ENCODE measurements around the gene BTRC. TPM values are rescaled to one million over a fixed set of nuclear protein-coding genes. Genes with fewer than 3 reads are reported as not detected.

Gene BTRC
- total RNA-seq, 1 donor from 2014 or later = 13.7 TPM

DNA sequence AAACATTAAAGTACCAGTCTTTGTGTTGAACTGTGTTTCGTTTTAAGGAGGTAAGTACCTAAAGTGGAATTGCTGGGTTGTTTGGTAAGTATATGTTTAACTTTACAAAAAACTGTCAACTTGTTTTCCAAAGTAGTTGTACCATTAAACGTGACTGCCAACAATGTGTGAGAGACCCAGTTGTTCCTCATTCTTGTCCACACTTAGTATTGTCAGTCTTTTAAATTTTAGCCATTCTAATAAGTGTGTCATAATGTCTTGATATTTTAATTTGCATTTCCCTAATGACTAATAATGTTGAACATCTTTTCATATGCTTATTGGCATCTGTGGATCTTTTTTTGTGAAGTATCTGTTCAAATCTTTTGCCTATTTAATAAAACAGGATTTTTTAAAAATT is 159.8 kb downstream of the BTRC start:
- intact Hi-C loops (cut with micrococcal nuclease) = no loop called here

DNA sequence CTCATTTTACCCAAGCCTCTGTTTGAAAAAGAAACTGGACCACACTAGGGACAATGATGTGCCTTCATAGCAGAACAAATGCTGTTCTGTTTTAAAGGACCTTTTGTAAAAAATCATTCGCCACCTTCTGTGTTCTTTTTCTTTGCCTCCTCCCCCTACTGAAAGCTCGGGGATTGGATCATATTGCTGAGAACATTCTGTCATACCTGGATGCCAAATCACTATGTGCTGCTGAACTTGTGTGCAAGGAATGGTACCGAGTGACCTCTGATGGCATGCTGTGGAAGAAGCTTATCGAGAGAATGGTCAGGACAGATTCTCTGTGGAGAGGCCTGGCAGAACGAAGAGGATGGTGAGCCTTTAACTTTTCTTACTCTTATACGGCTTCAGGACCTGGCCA is 171.9 kb downstream of the BTRC start:
- intact Hi-C loops (cut with micrococcal nuclease) = no loop called here

DNA sequence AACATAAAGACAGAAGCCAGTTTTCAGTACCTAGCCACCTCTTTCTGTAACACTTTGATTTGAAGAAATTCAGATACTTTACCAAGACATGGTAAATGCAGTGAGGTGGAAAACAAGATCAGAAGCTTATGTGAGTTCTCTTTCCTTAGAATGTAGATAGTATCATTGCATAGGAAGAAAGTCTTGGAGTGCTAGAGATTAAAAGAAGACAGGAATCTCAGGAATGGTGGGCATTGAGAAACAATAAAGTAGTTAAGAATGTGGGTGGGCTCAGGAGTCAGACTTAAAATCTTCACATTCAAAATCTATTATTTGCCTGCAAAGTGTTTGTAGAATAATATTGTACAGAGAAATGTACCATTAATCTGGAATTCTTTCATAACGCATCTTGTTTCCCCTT is 175.2 kb downstream of the BTRC start:
- intact Hi-C loops (cut with micrococcal nuclease) = no loop called here

DNA sequence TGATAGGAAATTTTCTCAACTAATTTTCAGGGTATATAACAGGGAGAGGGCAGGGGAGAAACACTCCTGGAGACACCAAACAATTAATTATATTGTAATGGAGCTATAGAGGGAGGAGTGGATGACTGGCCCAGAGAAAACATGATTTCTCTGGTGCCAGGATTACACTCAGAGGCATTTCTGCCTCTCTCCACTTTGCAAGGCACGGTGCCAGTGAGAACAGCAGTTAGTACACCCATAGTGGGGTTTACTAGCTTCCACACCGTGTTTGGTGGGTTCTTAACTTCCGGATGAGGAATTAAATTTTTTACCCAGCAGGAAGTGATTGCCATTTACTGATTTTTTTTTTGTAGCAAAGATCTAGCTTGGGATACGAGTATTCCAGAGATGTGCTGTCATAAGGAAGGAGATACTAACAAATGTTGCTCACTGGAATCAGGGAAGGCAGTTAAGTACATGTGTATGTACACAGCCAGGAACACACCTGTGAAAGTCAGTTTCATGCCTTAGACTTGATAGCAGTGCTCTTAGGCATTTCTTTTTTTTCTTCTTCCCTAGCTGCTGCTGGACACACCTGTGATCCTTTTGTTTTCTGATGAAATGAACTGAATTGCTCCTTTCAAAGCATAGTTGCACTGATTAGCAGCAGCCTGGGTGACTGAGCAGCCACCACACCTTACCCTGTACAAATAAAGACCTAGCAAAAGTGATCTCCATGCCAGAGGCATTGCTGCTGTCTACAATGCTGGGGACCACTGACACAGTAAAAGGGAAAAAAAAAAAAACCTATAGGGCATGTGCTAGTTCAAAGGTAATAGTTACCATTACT is 176.0 kb downstream of the BTRC start:
- intact Hi-C loops (cut with micrococcal nuclease) = no loop called here

DNA sequence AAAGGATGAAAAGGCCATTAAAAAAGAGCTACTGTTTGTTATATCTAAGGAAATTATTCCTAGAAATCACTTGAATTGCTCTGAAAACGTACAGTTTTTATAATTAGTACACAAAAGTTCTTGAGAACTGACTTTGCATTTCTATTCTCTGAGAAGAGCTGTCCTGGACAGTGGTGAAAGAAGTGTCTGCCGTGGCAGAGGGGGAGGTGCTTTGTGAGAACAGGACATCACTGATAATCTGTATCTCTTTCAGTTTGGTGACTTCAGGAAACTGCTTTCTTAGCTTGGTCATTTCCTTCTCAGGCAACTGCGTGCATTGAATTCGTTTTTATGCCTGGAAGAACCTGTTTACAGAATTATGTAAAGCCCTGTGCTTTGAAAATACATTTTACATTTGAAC is 182.0 kb downstream of the BTRC start:
- intact Hi-C loops (cut with micrococcal nuclease) = loop anchor here (2.0 kb wide), 1 partner anchor 35 kb away; no protein-coding TSS in a partner anchor

DNA sequence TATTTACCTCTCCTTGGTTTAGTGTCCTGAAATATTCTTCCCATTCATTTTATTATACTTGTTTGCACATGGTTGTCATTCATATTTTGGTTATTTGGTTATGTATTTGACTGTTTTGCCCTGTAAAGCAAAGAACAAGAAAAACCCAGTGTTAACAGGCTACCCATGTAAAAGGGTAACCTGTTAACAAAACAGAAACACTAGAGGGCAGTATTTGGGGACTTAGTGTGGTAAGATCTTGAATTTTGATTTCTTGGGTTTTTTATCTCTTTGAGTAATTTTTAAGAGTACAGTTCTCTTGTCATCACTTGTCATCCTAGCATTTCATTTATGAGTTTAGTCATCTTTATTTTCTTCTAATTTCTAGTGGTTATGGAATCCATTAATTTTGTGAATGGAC is 182.8 kb downstream of the BTRC start:
- intact Hi-C loops (cut with micrococcal nuclease) = loop anchor here (2.0 kb wide), 1 partner anchor 34 kb away; no protein-coding TSS in a partner anchor

DNA sequence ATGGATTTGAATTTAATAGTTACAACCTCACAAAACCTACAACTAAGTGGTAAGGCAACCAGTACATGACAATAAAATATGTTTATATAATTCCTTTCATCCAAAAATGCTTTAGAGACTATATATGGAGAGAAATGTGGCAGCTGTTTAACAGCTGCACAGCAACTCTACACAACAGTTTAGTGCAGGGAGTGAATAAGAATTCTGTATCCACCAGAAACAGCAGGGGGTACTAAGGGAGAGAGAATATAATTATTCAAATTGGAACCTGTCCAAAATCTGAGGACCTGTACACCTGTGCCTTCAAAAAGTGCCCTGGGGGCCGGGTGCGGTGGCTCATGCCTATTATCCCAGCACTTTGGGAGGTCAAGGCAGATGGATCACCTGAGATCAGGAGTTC is 184.5 kb downstream of the BTRC start:
- intact Hi-C loops (cut with micrococcal nuclease) = no loop called here

DNA sequence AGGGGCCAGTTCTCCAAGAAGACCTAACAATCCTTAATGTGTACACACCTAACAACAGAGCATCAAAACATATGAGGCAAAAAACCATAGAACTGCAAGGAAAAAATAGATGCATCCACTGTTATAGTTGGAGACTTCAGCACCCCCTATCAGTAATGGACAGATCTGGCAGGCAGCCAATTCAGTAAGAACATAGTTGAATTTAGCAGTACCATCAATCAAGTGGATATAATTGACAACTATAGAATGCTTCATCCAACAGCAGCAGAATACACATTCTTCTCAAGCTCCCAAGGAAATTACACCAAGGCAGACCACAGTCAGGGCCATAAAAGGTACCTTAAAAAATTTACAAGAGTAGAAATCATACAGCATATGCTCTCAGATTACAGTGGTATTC is 191.9 kb downstream of the BTRC start:
- intact Hi-C loops (cut with micrococcal nuclease) = no loop called here

DNA sequence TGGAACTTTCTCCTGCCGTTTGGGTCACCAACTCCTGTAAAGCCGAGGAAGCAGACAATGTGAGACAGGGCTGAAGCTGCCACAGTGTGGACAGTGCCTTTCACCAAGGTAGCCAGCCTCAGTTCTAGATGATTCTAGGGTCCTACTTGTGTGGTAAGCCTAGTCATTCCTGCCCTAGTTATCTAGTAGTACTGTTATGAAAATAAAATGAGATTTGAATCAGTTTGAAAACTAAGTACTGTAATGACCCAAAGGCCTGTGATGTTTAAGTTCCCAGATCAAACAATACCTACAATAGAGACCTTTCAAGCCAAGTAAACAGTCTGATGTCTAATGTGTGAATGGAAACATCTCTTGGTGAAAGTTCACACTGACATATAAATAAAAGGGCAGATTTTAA is 197.0 kb downstream of the BTRC start:
- intact Hi-C loops (cut with micrococcal nuclease) = no loop called here

DNA sequence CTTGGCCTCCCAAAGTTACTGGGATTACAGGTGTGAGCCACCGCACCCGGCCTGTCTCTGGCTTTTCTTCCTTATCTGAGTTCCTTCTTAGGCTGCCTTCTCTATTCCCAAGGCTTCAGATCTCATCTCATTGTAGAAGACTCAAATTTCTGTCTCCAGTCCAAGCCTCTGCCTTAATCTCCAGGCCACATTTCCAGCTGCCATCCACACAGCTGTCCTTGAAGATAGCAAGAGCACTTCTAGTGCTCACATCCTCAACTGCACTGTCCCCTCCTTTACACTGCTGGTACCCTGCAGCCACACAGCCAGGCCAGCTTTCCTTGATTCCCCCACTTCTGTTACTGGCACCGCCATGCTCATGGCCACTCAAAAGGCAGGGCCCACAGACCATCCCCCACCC is 198.5 kb downstream of the BTRC start:
- intact Hi-C loops (cut with micrococcal nuclease) = no loop called here

DNA sequence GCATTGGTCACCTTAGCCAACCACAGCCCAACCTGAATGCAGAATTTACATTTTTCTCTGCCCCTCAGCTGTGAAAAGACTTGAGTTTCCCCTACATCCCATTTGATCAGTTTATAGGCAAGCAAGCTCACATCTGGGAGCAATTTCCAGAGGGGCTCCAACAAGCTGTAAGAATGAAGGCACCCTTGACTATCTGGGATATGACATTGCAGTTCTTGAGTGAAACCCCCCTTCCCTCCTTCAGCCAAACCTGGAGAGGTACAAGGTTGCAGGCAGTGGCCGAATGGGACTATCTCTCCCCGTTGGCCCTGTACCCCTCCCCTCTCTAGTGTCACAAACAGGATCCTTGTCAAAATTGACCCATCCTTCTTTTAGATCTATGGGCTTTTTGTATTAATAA is 203.6 kb downstream of the BTRC start:
- intact Hi-C loops (cut with micrococcal nuclease) = no loop called here

DNA sequence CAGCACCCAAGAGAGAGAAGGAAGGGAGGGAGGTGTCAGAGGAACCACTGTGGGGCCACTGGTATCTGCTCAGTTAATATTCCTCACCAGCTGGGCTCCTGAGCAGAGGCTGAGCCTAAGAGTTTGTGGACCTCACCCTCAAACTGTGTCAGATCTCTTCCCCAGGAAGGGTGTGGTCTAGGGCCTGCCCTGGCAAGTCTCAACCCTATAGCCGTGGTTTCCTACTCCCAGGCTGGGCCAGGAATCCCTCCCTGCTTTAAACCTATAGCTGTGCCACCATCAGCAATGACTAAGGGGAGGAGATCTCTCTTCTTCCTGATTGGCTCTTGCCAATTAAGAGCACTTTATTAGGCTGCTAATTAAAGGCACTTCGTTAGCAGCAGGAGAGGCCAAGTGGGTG is 204.2 kb downstream of the BTRC start:
- intact Hi-C loops (cut with micrococcal nuclease) = no loop called here

DNA sequence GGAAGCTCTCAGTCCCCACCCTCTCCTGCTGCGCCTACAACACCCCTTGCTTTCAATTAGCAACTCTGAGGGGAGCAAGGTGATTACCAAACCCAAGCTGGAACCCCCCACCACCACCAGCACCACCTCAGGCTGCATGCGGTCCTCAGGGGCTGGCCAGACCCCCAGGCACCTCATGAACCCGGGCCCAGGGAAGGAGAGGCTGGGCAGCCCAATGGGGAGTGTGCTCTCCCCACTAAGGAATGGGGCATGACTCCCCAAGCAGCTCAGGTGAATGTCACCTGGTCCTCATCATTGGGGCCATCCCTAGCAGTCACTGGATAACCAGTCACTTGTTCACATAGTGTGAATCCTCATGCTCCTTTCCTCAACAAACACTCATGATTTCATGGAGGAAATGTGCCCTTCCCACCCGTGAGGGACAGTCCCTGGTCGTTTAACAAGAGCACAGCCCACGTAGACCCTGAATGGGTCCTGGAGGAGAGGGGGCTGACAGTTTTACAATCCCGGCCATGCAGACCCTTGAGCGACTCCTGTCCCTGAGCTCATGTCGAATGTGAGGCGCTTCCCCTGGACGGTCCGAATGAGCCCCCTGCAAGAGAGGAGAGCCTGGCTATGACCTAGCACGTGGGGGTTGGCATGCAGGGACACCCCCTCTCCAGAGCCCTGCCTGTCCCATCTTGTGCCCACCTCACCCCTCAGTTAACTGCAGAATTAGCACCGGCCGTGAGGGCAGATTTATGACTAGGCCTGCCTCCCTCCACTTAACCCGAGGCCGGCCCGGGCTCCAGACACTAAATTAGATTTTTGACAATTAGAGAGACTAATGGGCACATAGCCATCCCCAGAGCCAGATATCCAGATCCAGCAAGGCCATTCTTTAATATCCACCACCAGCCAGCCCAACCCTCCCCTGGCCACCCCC is 205.0 kb downstream of the BTRC start:
- intact Hi-C loops (cut with micrococcal nuclease) = no loop called here

DNA sequence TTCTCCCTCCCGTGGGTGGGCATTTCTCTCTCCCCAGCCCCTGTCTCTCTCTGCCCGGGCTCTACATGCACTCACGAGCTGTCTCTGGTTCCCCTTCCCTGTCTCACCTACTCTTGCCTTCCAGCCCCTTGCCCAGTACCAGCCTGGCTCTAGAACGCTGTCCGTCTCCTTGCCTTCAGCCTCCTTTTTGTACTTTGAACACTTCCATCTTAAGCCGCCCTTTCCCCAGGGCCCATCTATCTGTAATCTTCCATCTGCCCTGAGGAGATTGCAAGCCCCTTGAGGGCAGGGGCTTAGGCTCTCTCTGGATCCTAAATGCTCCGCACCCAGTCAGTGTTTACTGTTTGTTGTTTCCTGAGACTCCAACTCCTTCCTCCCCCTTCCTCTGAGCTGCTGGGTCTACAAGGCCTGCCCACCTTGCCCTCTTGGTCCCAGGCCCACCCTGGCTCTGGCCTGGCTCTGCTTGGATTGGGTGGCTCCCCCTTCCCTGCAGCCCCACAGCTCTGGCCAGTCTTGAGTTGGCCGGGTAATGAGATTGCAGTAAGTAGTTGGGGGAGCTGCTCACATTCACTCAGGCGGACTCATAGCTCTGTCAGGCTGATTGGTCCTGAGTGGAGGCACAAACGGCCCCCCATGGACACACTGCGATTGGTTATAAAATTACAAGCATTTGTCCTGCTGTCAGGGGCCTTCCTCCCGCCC is 205.8 kb downstream of the BTRC start:
- intact Hi-C loops (cut with micrococcal nuclease) = no loop called here

DNA sequence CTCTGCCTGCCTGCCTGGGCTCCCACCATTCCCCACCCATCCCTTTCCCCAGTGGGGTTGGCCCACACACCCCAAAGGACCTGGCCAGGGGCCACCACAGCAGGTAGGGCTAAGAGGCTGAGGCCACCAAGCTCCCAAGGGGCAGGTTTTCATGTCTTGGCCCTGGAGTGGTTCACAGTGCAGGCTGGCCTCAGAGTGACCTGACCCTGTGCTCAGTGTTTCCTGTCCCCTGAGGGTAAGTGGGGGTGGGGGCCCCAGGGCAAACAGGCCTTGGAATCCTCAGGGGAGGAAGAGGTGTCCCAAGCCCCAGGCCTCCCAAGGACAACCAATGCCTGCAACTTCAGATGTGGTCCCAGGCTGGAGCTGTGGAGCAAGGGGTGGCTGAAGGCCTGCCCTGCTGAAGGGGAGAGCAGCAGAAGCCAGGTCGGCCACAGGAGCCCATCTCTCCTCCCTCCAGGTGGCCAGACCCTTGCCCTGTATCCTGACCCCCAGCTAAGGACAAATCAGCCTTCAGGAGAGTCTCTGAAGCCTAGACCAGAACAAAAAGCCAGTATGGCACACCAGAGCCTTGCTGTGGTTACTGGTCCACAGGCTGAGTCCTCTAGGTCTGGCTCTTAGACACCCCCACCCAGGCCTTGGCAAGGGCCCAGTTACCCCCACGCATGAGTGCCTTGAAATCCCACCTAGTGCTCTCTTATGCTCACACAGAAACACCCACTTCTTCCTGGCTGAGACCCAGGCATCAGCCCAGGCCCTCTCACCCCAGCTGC is 206.5 kb downstream of the BTRC start:
- intact Hi-C loops (cut with micrococcal nuclease) = no loop called here

DNA sequence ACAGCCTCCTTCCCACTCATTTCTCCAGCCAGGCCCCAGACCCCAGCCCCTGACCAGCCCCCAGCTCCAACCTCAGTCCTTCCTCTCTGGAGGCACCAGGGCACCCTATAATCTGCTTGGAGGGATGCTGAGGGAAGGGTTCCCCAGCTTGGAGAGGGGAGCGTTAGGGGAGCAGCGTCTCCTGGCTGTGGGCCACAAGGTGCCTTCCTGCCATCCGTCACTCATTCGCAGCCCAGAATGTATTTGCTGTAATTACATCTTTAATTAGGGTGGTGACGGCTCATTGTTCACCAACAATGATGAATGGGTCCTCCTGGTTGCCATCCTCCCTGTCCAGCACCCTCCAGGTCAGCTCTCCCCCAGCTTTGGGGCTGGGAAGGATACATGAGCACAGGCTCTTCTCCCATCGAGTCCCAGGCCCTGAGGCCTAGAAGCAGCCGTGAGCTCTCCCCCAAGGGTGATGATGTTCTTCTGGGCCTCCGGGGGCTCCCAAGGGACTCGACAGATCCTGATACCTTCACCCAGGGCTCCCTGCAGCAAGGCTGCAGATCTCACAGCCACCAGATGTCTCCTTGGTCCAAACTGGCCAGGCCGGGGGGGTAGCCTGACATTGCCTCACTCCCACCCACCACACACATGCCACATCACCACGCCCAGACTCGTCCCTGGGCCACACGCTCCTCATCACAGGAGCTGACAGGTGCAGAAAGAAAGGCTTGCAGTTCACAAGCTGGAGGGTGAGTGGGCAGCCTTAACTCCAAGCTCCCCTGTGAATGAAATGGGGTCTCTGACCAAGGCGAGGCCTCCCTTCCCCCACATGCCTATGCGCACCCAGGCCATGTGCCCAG is 207.3 kb downstream of the BTRC start:
- intact Hi-C loops (cut with micrococcal nuclease) = no loop called here

DNA sequence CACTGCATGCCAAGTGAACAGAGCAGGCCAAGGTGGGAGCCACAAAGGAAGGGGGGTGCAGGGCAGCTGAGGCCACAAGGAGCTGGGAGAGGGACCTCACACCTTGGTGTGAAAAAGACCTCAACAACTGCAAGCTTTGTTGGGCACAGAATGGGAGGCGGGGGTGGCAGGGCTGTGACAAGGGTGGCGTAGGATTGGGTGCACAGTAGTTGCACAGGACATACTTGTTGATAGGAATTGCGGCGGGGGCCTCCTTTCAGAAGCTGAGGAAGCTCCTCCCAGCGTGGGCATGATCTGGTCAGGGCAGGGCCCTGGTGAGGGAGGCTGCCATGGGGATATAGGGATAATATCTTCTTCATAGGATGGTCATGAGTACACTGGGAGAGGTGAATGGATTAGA is 208.3 kb downstream of the BTRC start:
- intact Hi-C loops (cut with micrococcal nuclease) = no loop called here

DNA sequence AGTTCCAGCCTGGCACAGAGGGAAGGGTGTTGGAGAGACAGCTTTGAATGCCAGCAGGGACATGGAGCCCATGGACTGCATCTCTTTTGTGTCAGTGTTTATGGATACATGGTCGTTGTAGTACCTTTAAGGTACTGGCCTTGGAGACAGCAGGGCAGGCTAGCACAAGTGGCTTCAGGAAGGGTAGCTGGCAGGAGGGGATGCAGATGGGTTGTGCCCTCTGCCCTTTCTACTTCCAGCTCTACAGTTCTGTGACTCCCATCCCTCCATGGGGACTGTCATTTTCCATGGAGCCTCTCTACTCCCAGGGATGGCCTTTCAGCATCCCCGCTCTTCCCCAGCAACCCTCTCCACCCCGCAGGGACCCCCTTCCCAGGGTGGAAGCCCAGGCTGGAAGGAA is 209.0 kb downstream of the BTRC start:
- intact Hi-C loops (cut with micrococcal nuclease) = no loop called here

DNA sequence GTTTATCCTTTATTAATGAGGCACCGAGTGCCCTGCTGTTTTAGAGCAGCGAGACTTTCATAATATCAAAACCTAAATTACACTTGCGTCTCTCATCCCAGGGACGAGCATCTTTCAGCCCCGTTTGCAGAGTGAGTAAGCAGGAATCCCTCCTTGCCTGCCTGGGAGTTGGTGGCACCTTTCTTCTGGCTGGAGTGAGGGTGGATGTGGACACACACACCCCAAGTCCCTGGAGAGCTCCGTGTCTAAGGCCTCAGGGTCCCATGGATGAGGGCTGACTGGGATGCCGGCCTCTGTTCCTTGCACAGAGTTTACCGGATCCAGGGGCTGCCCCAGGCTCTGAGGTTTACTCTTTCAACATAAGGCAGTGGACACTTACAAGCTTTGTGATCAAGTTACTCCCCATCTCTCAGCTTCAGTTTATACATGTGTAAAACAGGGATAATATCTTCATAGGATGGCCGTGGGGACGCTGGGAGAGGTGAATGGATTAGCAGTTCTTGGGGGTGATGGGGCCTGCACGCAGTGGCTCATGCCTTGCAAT is 209.6 kb downstream of the BTRC start:
- intact Hi-C loops (cut with micrococcal nuclease) = no loop called here

DNA sequence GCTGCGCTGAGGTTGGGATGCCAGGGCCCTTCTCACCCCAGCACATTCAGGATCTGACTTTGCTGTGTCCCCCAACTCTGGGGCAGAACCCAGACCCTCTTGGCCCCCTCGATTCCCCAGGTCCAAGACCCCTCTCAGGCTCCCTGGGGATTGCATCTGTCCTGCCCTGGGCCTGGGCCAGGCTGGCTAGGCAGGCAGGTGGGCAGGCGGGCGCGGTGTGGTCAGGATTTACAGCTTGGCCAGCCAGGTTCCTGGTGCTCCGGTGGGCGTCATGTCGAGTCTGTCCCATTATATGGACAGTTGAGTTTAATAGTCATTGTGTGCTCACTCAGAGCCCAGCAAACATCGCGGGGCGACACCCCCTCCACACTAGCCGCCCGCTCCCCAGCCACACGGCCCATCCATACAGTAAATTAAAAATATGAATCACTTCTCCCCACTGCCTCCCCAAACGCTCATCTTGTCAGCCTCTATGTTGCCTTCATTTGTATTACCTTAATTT is 210.6 kb downstream of the BTRC start:
- intact Hi-C loops (cut with micrococcal nuclease) = no loop called here
